Measurements from ENCODE around the gene ART5.

DNA sequence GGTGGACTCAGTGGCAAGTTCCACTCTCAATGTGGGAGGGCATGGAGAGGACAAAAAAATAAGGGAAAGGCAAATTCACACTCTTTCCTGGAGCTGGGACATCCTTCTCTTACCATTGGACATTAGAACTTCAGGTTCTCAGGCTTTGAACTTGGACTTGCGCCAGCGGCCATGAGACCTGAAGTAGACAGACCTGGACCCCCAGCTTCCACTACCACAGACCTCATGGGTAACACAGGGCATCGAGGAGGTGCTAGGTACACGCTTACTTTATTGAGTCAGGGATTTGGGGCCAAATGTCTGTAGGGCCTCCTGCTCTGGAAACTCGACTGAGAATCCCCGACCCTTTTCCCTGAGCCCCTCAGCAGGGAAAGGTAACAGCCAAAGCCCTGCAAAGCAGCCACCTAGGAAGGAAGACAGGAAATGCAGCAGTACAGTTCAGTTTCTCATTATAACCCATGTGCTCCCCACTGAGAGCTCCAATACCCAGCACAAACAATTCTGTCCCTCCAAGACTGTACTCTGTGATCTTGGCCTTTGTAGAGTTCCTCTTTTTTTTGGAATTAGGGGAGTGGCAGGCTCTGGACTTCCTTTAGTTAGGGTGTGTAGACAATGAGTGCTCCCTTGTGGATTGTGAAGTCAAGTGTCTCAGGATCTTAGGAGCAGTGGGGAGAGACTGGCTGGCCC, 23.7 kb upstream of the ART5 start:
- TF ChIP-seq ZNF274 (IDR thresholded peaks at IDR 0.05; ENCODE audit: low read depth, low read length): no peak
- TF ChIP-seq YY1 (IDR thresholded peaks at IDR 0.05; ENCODE audit: insufficient read depth, insufficient read length): no peak
- TF ChIP-seq SUZ12 (IDR thresholded peaks at IDR 0.05; ENCODE audit: extremely low read depth, insufficient read depth, insufficient read length): no peak

Measured in NT2/D1 (cell line).